Motor neuron (in vitro differentiated cells): ENCODE data around the gene LAMA1. TPM values are rescaled to one million over a fixed set of nuclear protein-coding genes. Genes with fewer than 3 reads are reported as not detected.

ENCODE experiments used
- ATAC-seq, 8 experiments: fragments of 200-7000 bp; cut with Tn5 transposase; replicated peaks in 6 of 8; 2 replicates each; pipeline ENCODE4 v1.8.0; 2021; ENCODE audit warnings: mild to moderate bottlenecking in 8 of 8, moderate library complexity in 8 of 8
- H3K27ac ChIP-seq, 2 donors: fragments of 250-450 bp; sonication (Bioruptor Pico); 2 replicates each; pipeline ENCODE4 v1.9.0; 2021; ENCODE audit warnings: antibody characterized with exemption in 2 of 2, mild to moderate bottlenecking in 2 of 2, moderate library complexity in 1 of 2
- H3K4me1 ChIP-seq, 2 donors: fragments of 250-450 bp; sonication (Bioruptor Pico); replicated peaks in 1 of 2; 2 replicates each; pipeline ENCODE4 v1.6.1; 2021; ENCODE audit warnings: antibody characterized with exemption in 2 of 2, mild to moderate bottlenecking in 2 of 2, moderate library complexity in 1 of 2
- H3K4me3 ChIP-seq, 5 donors: fragments of 250-450 bp; sonication (Bioruptor Pico); 2 replicates each; pipeline ENCODE4 v1.9.0; 2021; ENCODE audit warnings: antibody characterized with exemption in 5 of 5, mild to moderate bottlenecking in 5 of 5, moderate library complexity in 4 of 5
- WGBS, 10 experiments: fragments of 450-650 bp; shearing (Covaris generic); methylation state at CpG; one replicate each; pipeline ENCODE4 v1.0.0; 2022; 5-methylcytosine and 5-hydroxymethylcytosine counted together
- in situ Hi-C, 9 experiments: fragments of 400-800 bp; cut with MboI; loops; one replicate each; pipeline ENCODE4 v1.15.0; 2021; ENCODE audit warnings: low sequenced_read_pairs in 9 of 9, low pct_unique_long_range_greater_than_20kb in 2 of 9; ENCODE audit not compliant: unreplicated experiment in 9 of 9
- total RNA-seq, 8 experiments: library from RNA; unstranded; fragments of 300-600 nt; gene quantifications; 2 replicates each; pipeline versions ENCODE4 v1.2.3 to v1.2.4, GENCODE V29; 2022

Gene LAMA1
- total RNA-seq, 8 experiments from 2014 or later = 0.18 to 37.8 (median 7.6) TPM

DNA sequence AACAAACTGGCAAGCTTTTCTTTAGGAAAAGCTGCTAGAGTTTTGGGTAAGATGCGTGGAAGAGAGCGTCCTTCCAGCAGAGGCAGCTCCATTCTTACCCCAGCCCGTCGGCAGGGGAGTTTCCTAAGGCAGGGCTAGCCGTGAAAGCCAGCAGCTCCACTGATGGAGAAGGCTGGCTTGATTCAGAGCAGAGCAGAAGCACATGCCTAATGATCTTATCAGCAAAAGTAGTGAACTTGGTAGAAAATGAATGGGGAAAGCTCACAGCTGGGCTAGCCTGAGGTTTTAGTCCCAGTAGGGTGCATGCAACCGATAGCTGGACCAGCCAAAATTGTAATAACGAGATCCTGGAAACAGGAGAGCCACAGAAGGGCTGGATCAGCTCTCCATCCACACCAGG lies 20.8 kb downstream of the LAMA1 start:
- in situ Hi-C loops = no loop called here
- WGBS, 10 experiments = 4 to 100% (median 82%) methylated on average over 1 to 6 of the region's 7 CpGs
- no peak for ATAC-seq
- no peak overlapping the region for H3K27ac ChIP-seq
- no peak overlapping the region for H3K4me3 ChIP-seq
- no peaks in the 10 kb centered on the region for H3K4me1 ChIP-seq

DNA sequence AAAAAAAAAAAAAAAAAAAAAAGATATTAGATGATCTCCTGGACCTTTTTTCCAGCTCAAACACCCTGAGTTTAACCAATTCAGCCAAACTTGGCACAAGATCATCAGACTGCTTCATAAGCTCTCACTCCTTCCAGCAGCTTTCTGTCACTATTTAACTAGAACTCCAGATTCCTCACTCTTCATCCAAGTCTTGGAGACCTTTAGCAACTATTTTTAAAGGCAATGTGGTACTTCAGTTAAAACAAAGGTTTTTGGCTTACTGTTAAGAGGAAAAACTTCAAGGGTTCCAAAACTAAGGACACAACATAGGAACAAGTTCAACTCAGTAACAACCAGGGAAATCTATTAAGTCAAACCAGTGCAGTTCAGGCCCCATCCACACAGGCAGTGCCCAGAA lies 23.2 kb downstream of the LAMA1 start:
- peaks cover 0 to 4% of the 10 kb centered on the region in 2 donors for H3K4me1 ChIP-seq
- in situ Hi-C loops = no loop called here
- ATAC-seq = no peak
- no peak overlapping the region for H3K27ac ChIP-seq
- no peak overlapping the region for H3K4me3 ChIP-seq

DNA sequence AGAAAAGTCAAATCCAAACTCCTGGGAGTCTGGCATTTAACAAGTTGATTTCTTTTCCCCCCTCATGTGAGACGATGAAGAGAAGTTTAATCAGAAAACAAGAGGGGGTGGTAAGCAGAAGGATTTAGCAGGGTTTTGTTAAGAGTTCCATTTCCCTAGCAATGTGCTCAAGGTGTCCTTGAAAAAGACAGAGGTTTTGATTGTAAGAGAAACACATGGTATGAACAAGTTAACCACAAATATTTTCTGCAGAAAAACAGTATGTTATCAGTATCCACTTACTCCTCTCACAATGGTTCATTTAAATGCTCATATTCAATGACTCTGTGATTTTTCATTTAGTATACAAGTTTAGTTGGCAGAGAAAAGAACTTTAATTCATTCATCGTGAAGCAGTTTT lies 26.8 kb downstream of the LAMA1 start:
- Histone ChIP-seq H3K4me3 (no peak overlapping the region), H3K27ac (no peak overlapping the region), H3K4me1 (peaks cover 0 to 4% of the 10 kb centered on the region in 2 donors)
- WGBS, 10 experiments = 3 to 83% (median 52%) methylated on average over 1 to 2 of the region's 2 CpGs
- ATAC-seq = no peak
- in situ Hi-C loops = no loop called here

DNA sequence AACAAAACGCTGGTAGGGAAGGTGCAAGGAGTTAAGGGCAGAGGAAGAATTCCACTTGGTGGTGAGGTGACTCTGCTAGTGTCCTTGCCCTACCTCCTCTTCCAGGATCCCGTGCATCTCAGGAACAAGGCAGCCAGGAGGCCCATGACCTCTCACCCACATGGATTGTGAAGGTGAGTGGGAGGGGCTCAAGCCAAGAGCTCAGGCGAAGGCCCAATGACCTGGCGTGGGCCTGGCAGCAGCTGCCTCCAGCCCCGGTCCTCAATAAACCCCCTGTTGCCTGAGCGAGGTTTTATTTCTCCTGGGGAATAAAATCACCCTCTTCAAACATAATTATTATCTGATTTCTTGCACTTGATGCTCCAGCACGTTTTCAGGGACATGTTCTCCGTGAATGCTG lies 28.2 kb downstream of the LAMA1 start:
- WGBS, 10 experiments = 58 to 100% (median 85%) methylated on average over 1 to 5 of the region's 8 CpGs; no CpG with 5 or more reads in 4 of the 10 experiments
- H3K27ac ChIP-seq = no peak overlapping the region
- in situ Hi-C loops = no loop called here
- H3K4me3 ChIP-seq = no peak overlapping the region
- H3K4me1 ChIP-seq = peaks cover 3 to 4% of the 10 kb centered on the region in 2 donors
- no peak for ATAC-seq

DNA sequence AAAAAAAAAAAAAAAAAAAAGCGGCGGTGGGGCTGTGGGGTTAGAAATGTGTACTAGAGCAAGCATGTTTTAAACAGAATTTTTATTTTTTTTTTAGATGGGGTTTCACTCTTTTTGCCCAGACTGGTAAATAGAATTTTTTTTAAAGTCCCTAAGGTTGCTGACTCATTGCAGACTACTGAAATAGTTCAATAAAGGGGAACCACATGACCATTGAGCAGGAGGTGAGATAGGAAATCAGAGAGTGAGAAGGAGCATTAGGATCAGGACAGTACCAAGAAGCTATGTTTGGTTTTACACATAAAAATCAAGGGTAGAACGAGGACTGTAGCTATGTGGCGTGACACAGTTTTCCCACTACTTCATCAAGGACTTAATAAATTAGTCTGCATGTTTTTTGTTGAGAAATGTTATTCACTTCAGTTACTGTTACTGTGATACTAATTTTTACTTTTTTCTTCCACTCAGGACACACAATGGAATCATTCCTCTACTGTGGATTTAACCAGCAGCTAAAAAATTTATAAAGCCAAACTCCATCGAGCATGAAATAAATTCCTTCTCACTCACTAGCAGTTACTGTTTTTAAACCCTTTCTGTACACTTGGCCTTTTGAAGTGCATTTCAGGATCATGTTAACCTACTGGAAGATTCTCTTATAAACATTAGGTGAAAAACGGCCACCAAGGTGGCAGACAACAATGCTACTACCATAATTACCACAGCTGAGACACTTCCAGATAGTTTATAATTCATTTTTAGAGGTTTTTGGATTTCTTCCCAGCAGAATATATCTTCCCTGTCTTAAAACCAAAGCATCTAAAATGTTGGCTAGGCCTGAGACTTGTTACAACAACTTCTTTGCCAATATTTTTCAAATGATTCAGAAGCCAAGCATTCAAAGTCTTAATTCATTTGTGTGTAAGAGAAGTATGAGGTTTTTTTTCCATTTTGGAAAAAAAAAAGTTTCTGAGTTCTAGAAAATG lies 33.2 kb downstream of the LAMA1 start:
- peaks cover 3% of the 10 kb centered on the region in 2 donors for H3K4me1 ChIP-seq
- in situ Hi-C loops = no loop called here
- no peak overlapping the region for H3K27ac ChIP-seq
- peak in 5 of 8 experiments; percentile 49 to 76 (median 63) for ATAC-seq
- WGBS, 10 experiments = 15 to 93% (median 79%) methylated on average over 3 to 6 of the region's 6 CpGs
- H3K4me3 ChIP-seq = no peak overlapping the region

DNA sequence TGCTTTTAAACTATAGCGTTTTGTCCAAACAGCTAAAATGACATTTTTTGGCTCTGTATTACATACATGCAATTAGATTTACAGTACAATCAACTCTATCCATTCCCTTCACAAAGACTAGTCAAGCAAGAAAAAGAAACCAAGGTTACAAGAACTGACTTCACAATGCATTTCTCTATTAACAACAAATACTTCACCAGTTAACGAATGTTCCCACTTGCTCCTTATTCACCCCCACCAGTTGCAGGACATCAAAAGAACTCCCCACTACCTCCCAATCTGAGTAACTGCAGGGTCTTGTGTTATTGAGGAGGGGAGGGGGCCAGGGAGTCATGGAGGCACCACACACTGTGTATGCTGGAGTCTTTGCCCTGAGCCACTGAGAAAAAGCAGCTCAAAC lies 34.9 kb downstream of the LAMA1 start:
- Histone ChIP-seq H3K4me3 (no peak overlapping the region), H3K27ac (no peak overlapping the region), H3K4me1 (peaks cover 3% of the 10 kb centered on the region in 2 donors)
- ATAC-seq = peak in 1 of 8 experiments; percentile 20
- in situ Hi-C loops = no loop called here
- WGBS, 10 experiments = 62 to 100% (median 88%) methylated on average over 1 to 2 of the region's 2 CpGs; no CpG with 5 or more reads in 2 of the 10 experiments

DNA sequence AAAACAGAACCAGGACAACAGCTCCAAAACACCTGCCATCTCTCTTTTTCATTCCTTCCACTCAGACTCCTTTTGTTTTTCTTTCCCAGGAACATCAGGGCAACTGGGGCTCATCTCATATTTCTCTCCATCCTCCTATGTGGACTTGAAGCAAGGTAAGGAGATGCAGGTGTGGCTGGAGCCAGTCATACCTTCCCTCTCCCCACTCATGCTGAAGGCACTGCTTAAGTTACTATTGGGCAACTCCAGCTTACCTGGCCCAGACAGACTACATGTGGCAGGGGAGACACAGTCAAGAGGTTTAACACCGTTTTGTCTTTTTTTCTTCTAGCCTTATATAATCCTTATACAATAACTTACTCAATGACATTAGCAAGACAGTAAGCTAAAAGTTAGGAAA lies 38.4 kb downstream of the LAMA1 start:
- 0 to 100% (median 80%) methylated on average over 1 of the region's 1 CpG; no CpG with 5 or more reads in 3 of the 10 experiments for WGBS, 10 experiments
- Histone ChIP-seq H3K4me3 (no peak overlapping the region), H3K27ac (no peak overlapping the region), H3K4me1 (peaks cover 0 to 1% of the 10 kb centered on the region in 2 donors)
- in situ Hi-C loops = no loop called here
- no peak for ATAC-seq

DNA sequence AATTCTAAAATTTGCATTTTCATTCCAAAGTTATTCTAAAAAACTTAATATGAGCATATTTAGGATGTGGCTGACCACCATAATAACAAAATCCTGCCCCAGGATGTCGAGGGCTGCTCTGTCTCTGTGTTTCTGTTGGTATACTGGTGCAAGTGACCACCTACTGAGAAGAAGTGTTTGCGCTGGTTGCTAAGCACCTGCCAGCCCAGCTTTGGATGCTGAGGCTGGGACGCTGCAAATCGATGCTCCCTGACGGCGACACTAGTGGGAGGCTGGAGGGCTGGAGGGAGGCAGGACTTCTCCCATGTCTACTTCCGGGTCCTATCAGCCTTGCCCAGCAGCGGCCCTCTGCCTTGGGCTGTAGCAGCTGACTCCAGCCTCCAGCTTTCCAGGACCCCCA lies 45.0 kb downstream of the LAMA1 start:
- Histone ChIP-seq H3K4me3 (no peak overlapping the region), H3K4me1 (no peaks in the 10 kb centered on the region), H3K27ac (no peak overlapping the region)
- 20 to 94% (median 74%) methylated on average over 1 to 5 of the region's 8 CpGs; no CpG with 5 or more reads in 4 of the 10 experiments for WGBS, 10 experiments
- ATAC-seq = peak in 1 of 8 experiments; percentile 23
- in situ Hi-C loops = no loop called here

DNA sequence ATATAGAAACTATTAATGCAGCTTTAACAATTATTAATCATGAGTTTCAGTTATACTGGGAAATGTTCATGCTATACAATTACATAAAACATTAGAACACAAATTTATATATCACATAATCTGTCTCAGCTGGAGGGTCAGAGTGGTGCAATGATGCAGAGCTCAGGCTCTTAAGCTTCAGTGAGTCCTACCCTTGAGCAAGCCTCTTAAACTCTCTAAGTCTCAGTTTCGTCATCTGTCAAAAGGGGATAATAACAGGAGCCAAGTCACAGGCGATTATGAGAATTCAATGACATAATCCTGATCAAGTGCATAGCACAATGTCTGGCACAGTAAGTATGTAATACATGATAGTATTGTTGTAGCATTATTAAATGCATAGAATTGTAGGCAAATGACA lies 46.0 kb downstream of the LAMA1 start:
- ATAC-seq = no peak
- 43 to 100% (median 74%) methylated on average over 1 to 2 of the region's 2 CpGs; no CpG with 5 or more reads in 4 of the 10 experiments for WGBS, 10 experiments
- in situ Hi-C loops = no loop called here

DNA sequence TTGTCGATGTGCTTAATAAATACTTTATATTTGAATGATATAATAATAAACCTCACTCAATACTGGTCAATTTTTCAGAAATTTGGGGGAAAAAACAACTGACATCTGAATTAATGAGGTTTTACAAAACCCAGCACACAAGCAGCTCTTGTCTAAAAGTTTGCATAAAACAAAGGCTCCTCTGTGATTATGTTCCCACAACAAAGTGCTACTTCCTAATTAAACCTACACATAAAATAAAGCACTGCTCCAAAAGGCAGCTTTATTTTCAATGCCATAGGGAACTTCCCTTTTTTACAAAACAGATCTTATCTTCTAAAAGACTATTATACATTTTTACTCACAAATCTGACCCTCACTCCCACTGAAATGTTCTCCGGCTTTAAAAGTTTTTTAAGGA lies 47.1 kb downstream of the LAMA1 start:
- WGBS, 10 experiments = 43 to 100% (median 92%) methylated on average over 1 to 2 of the region's 2 CpGs; no CpG with 5 or more reads in 2 of the 10 experiments
- Histone ChIP-seq H3K4me3 (no peak overlapping the region), H3K27ac (no peak overlapping the region), H3K4me1 (no peaks in the 10 kb centered on the region)
- in situ Hi-C loops = no loop called here
- ATAC-seq = no peak

More for the DNA sequence above, 46.0 kb downstream of the LAMA1 start:
- H3K4me3 ChIP-seq = no peak overlapping the region
- H3K27ac ChIP-seq = no peak overlapping the region
- no peaks in the 10 kb centered on the region for H3K4me1 ChIP-seq

DNA sequence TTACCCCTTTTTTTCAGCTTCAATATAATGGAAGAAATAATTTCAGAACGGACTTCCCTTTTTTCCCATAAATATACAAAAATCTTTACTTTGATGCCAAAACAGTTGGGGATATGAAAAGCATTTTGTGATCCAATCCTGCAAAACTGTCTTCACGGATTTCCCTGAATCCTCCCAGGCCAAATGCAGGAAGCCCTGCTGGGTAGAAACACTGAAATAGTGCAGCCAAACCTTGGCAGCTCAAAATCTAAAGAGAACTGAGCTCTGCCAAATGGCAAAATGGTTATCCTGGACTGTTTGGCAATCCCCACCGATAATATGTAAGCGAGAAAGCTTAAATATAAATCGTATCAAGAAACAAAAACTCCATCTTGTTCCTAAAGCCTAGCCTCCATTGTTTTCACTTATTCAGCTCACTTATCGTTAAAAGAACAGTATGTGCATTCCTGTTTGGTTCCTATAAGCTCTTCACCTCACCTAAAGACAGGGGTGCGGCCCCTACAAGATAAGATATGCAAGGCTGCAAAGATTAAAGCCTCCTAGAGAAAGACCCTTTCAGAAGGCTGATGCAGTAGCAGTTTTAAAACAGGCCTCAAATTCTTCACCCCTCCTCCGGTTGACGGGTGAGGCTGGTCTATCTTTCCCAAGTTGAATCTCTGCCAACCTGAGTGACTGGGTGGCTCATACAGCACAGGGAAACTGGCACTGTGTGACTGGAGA lies 48.6 kb downstream of the LAMA1 start:
- 26 to 100% (median 81%) methylated on average over 2 to 9 of the region's 9 CpGs; no CpG with 5 or more reads in 1 of the 10 experiments for WGBS, 10 experiments
- H3K4me3 ChIP-seq = no peak overlapping the region

DNA sequence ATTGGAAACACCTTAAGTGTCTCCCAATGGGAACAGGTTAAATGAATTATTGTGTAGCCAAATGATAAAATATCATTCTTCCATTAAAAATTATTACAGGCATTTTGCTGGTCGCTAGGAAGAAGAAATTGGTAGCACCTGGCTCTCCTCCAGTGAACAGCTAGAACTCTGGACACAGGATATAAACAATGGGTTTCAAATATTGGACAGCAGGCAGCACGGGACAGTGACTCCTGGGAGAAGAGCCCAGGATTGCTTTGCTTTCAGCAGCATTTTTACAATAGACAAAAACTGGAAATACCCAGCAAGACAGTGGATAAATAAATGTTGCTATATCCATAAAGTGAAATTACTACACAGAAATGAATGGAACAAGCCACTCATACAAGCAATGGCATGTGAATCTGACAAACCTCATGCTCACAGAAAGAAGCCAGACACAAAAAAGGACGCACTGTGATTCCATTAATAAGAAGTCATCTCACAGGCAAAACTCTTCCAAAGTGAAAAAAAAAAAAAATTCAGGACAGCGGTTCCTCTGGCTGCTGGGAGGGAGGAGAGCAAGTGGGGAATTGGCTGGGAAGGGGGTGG lies 50.5 kb downstream of the LAMA1 start:
- Histone ChIP-seq H3K4me3 (no peak overlapping the region), H3K4me1 (no peaks in the 10 kb centered on the region), H3K27ac (no peak overlapping the region)
- in situ Hi-C loops = no loop called here
- WGBS, 10 experiments = 0 to 100% (median 70%) methylated on average over 1 to 4 of the region's 4 CpGs; no CpG with 5 or more reads in 1 of the 10 experiments
- ATAC-seq = peak in 1 of 8 experiments; percentile 34

More for the DNA sequence above, 48.6 kb downstream of the LAMA1 start:
- H3K4me1 ChIP-seq = no peaks in the 10 kb centered on the region
- in situ Hi-C loops = no loop called here
- H3K27ac ChIP-seq = no peak overlapping the region
- no peak for ATAC-seq

DNA sequence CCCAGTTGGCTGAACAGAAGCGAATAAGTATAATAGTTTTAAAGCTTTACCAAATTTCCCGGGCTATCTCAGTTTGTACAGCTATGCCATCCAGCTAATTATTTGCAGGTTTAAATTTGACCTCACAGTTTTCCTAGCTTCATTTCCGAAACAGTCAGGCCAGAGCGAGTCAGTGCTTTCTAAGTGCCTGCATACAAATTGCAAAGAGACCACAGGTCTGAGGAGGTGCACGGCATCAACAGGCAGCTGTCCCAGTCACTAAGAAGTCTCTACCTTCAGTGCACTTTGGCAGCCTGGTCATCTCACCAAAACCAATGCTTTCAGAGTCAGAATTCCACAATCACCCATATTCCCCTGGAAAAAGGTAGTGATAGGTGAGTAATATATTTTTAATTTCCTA lies 51.9 kb downstream of the LAMA1 start:
- in situ Hi-C loops = no loop called here
- Histone ChIP-seq H3K27ac (no peak overlapping the region), H3K4me1 (peaks cover 0 to under 1% of the 10 kb centered on the region in 2 donors), H3K4me3 (no peak overlapping the region)
- WGBS, 10 experiments = 33 to 100% (median 82%) methylated on average over 1 to 5 of the region's 5 CpGs; no CpG with 5 or more reads in 1 of the 10 experiments
- no peak for ATAC-seq
